Body of pancreas (tissue), 4 donors: ENCODE data around the gene MORF4L2. TPM values are rescaled to one million over a fixed set of nuclear protein-coding genes. Genes with fewer than 3 reads are reported as not detected.
A peak's percentile ranks its signal among the peaks of the same experiment; 100 is the strongest.

Experiments
- ATAC-seq: fragments of 150-250 bp; one replicate; pipeline ENCODE4 v1.9.1; 2016
- DNase-seq, 4 donors: peaks; one replicate each; pipeline ENCODE4 v3.0.0-alpha.2; 2019
- H3K27ac ChIP-seq, 4 donors: fragments of 200-600 bp; sonication (generic); 1 replicate in 3 of 4; 2 replicates in 1 of 4; pipeline versions ENCODE4 v1.5.1 to v1.6.1; 2016 to 2019; ENCODE audit warnings: mild to moderate bottlenecking in 1 of 4, mixed read lengths in 1 of 4, moderate library complexity in 1 of 4
- H3K27me3 ChIP-seq, 2 donors: fragments of 200-600 bp; sonication (generic); one replicate each; pipeline ENCODE4 v1.6.0; 2016; ENCODE audit warnings: mild to moderate bottlenecking in 1 of 2
- H3K36me3 ChIP-seq, 2 donors: fragments of 200-600 bp; sonication (generic); replicated peaks in 1 of 2; 2 replicates each; pipeline ENCODE4 v1.5.1; 2016; ENCODE audit warnings: low read depth in 2 of 2; ENCODE audit not compliant: insufficient read depth in 1 of 2
- H3K4me1 ChIP-seq: fragments of 200-600 bp; sonication (generic); one replicate; pipeline ENCODE4 v1.6.0; 2016
- H3K4me3 ChIP-seq, 2 donors: fragments of 200-600 bp; sonication (generic); 1 replicate in 1 of 2; 2 replicates in 1 of 2; pipeline ENCODE4 v1.5.1; 2016 to 2019
- H3K9me3 ChIP-seq, 3 donors: fragments of 200-600 bp; sonication (generic); 1 replicate in 2 of 3; 2 replicates in 1 of 3; pipeline ENCODE4 v1.5.1; 2016
- CTCF ChIP-seq, 7 experiments: fragments of 450-650 bp in 4 of 7; fragments of 200-600 bp in 3 of 7; sonication (generic) in 3 of 7; IDR thresholded peaks; one replicate each; pipeline ENCODE4 v1.5.1; 2016 to 2019; ENCODE audit warnings: antibody characterized with exemption in 7 of 7
- POLR2A ChIP-seq, 3 donors: fragments of 450-650 bp; IDR thresholded peaks; one replicate each; pipeline ENCODE4 v1.6.1; 2016; ENCODE audit warnings: antibody characterized with exemption in 3 of 3, mild to moderate bottlenecking in 2 of 3
- WGBS, 2 donors: methylation state at CpG; one replicate each; pipeline ENCODE4 v1.1.5; 2017; 5-methylcytosine and 5-hydroxymethylcytosine counted together
- intact Hi-C: fragments of 100-400 bp; cut with DNase I; formaldehyde crosslinking; loops from one replicate; pipeline ENCODE4 v1.15.1; 2023
- total RNA-seq, 2 donors: library from RNA; depleted of rRNA; stranded (reverse); fragments of >200 nt; gene quantifications; one replicate each; pipeline ENCODE4 v1.1.0, GENCODE V29; 2016

The MORF4L2 gene
- total RNA-seq, 2 donors from 2014 or later = 135 to 231 TPM

DNA sequence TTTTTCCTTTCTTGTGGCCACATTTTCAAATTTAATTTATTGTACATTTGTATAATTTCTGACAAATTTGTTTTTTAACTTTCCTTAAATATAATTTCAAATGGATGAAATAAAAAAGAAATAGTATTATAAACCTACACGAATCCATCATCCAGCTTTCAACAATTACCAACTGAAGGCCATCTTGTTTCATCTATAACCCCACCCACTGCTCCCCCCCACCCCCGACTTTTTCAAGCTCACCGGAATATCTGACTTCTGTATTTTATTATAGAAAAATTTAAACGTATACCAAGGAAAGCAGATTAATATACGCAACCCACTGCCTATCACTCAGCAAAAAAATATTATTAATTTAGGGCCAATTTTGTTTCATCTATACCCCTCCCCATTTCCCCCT lies 1.1 kb downstream of the MORF4L2 start:
- no peaks in the 10 kb centered on the region for H3K27me3 ChIP-seq
- ATAC-seq = no peak
- TF ChIP-seq POLR2A (IDR thresholded peaks at IDR 0.05) (no peak), CTCF (IDR thresholded peaks at IDR 0.05) (no peak)
- H3K27ac ChIP-seq = peak overlapping the region in 3 of 4 donors; percentile 91 to 98 (median 97)
- intact Hi-C loops = no loop called here
- peak overlapping the region in 1 of 2 donors; percentile 10 for H3K4me3 ChIP-seq
- 1 to 8% methylated on average over 5 of the region's 5 CpGs for WGBS, 2 donors
- peaks cover 17% of the 10 kb centered on the region for H3K4me1 ChIP-seq
- H3K9me3 ChIP-seq = no peaks in the 10 kb centered on the region
- no peak for DNase-seq
- no peaks in the 10 kb centered on the region for H3K36me3 ChIP-seq

- intact Hi-C loops = no loop called here
- Histone ChIP-seq H3K9me3 (no peaks in the 10 kb centered on the region), H3K27me3 (no peaks in the 10 kb centered on the region), H3K27ac (no peak overlapping the region), H3K36me3 (peaks cover 0 to 2% of the 10 kb centered on the region in 2 donors), H3K4me1 (peaks cover 23% of the 10 kb centered on the region), H3K4me3 (no peak overlapping the region)
- 14 to 20% methylated on average over 2 of the region's 2 CpGs for WGBS, 2 donors
- TF ChIP-seq POLR2A (IDR thresholded peaks at IDR 0.05) = no peak
- no peak for TF ChIP-seq CTCF (IDR thresholded peaks at IDR 0.05)
- DNase-seq (no peak), ATAC-seq (no peak)
These were observed 5.1 kb downstream of the MORF4L2 start for GRCh38 chrX:103681443-103681842.

DNA sequence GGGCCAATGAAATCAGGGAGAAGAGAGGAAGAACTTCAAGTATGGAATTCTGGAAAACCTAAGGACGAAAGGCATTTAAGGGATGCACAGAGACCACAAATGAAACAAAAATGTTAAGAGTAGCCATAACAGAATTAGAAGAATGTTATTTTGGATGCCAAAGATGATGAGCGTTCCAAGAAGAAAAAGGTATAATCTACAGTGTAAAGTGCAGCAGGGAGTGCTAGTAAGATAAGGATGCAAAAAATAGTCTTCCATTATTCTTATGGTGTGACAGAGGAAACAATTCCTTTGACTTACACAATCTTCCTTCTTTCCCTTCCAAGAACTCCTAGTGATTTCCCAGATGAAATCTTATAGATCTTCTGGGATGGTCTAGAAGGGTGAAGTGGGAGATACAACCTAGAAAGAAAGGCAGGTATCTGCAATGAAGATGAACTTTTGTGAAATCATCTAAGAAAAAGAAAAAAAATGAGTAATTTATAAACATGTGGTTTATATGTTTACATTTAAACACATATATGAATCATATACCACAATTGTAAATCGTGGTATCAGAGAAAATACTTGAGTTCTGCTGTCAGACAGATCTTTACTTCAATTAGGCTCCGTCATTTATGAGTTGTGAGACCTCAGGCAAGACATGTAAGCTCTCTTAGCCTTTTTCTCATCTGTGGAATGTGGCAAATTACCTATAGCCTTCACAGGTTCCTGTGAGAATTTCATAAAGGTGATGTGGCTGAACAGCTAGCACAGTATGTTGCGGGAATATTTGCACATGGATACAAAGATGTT lies 8.1 kb downstream of the MORF4L2 start:
- no peak for DNase-seq
- Histone ChIP-seq H3K4me3 (no peak overlapping the region), H3K27ac (no peak overlapping the region), H3K4me1 (peaks cover 7% of the 10 kb centered on the region), H3K27me3 (no peaks in the 10 kb centered on the region), H3K9me3 (no peaks in the 10 kb centered on the region), H3K36me3 (peaks cover 0 to 2% of the 10 kb centered on the region in 2 donors)
- intact Hi-C loops = no loop called here
- no peak for TF ChIP-seq POLR2A (IDR thresholded peaks at IDR 0.05)
- no peak for TF ChIP-seq CTCF (IDR thresholded peaks at IDR 0.05)
- ATAC-seq = no peak
- 83% methylated on average over 5 of the region's 5 CpGs for WGBS, 2 donors

GRCh38 chrX:103674531-103675454 lies 11.7 kb downstream of the MORF4L2 start:
- no peaks in the 10 kb centered on the region for H3K27me3 ChIP-seq
- intact Hi-C loops = no loop called here
- H3K36me3 ChIP-seq = peaks cover 0 to 2% of the 10 kb centered on the region in 2 donors
- no peak overlapping the region for H3K4me3 ChIP-seq
- H3K4me1 ChIP-seq = peaks cover under 1% of the 10 kb centered on the region
- H3K27ac ChIP-seq = no peak overlapping the region
- TF ChIP-seq CTCF (IDR thresholded peaks at IDR 0.05) = no peak
- no peak for TF ChIP-seq POLR2A (IDR thresholded peaks at IDR 0.05)
- no peak for ATAC-seq
- no peak for DNase-seq
- no peaks in the 10 kb centered on the region for H3K9me3 ChIP-seq
- WGBS, 2 donors = 83 to 85% methylated on average over 7 to 8 of the region's 8 CpGs
